GM18507 (cell line): ENCODE results near the gene PIK3CG.
"Not testable (repeated sequence)": the region's sequence is repeated elsewhere in the genome, so short reads cannot be mapped to it uniquely, and the experiment has no call there.

Source experiments
- DNase-seq: peaks from one replicate; pipeline ENCODE4 v3.0.0; 2011; ENCODE audit warnings: low read depth; ENCODE audit not compliant: insufficient read length; ENCODE audit errors: extremely low spot score
- FAIRE-seq: peaks from 2 replicates; lab custom pipeline; 2011; peaks lifted over from hg19 to GRCh38; lab: Jason Lieb, UNC

PIK3CG gene

DNA sequence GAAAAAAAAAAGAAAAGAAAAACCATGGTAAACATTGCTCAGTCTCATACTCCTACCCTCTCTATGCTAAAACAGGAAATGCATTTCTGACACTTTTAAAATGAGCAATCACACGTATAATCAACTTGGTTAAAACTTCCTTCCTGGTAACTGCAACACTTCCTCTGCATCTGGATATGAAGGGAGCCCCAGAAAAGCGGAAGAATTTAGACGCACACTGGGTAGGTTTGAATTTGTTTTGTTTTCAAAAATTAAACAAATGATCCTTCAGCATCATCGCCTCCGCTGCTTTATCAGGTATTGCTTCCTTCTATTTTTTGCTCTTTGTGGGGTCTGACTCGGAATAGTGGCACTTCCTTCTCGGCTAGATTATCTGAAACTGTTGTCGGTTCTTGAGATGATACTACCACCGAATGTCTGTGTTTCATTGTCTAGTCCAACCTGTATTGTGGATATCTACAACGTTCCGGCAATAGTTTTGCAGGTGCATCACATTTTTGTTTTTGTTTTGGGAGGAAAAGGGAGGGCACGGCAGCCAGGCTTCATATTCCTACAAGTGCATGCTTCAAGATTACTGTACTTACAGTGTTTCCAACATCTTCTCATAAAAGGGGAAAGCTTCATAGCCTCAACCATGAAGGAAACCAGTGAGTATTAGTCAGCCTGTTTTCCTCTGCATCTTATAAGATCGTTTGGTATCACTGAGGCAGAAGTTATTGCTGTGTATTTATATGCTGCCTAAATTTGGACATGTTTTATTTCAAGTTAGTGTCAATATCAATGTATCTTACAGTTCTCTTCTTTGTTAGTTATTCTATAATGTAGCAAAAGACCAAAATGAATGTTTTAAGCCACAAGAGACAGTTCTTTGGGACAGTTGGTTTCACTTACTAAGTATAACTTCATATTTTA lies at the start of gene PIK3CG:
PIK3CG (plus strand) TSS at position 153 of the 912 bp plus-strand sequence. CDS start 2,280 bp downstream, outside the sequence.
- peak; percentile 89 for FAIRE-seq
- DNase-seq: peak; percentile 29

DNA sequence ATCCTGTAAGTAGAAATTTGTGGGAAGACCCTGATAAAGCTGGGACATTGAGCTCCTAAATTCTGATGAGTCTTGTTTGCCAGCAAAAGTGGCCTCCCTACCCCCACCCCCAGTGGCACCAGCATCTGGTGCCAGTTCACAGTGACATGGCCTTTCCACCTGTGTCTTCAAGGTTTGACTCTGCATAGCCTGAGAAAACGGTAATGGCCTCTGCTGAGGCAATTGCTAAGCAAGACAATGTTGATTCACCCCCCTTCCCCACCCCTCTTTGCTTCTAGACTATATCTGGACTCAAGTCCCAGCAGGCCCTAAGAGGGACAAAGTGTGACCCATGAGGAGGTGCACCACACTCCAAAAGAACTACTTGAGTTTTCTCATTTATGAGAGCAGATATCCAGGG lies 48.0 kb upstream of the PIK3CG start:
- DNase-seq (no peak), FAIRE-seq (no peak)

DNA sequence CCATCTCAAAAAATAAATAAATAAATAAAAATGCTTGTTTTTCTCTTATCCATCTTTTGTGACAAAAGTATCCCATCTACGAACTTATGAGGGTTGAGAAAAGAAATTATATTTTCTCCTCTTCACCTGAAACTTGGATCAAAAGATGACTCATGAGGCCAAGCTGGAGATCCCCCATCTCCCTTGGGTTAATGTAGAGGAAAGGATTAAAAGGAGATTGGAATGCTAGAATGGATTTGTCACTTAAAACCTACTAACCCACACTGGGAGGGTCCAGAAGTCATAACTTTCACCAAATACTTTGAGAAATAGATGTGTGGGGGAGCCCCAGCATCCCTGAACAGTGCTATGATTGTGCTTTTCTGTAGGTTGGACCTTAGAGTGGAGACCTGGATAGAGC lies 46.3 kb upstream of the PIK3CG start:
- no peak for FAIRE-seq
- DNase-seq: no peak

DNA sequence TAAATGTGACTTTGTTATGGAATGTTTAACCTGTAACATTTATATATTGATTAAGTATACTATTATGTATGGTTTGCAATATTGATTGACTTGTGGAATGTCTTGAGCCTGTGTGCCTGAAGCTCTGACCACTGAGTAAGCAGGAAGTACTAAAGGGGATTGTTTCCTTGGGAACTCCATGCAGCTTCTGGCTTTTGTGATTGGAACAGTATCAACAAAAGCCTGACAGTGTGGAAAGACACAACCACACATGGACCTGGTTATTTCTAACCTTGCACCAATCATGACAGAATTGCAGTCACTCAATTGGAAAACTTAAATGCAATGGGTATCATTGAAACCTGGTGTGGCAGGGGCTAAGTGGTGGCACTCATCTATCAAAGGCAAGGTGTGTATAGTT lies 45.5 kb upstream of the PIK3CG start:
- FAIRE-seq: no peak

DNA sequence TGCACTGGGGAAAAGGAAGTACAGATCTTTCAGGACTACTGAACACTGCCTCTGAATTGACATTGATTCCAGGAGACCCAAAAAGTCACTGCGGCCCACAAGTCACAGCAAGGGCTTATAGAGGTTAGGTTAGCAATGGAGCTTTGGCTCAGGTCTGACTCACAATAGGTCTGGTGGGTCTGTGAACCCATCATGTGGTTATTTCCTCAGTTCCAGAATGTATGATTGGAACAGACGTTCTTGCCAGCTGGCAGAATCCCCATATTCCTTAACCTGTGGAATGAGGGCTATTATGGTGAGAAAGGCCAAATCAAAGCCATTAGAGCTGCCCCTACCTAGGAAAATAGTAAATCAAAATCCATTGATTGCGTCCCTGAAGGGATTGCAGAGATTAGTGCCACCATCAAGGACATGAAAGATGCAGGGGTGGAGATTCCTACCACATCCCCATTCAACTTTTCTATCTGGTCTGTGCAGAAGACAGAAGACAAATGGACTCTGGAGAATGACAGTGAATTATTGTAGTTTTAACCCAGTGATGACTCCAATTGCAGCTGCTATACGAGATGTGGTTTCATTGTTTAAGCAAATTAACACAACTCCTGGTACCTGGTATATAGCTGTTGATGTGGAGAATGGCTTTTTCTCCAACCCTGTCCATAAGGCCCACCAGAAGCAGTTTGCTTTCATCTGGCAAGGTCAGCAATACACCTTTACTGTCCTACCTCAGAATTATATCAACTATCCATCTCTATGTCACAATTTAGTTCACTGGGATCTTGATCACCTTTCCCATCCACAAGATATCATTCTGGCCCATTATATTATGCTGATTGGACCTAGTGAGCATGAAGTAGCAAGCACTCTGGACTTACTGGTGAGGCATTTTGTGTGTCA lies 44.5 kb upstream of the PIK3CG start:
- DNase-seq (no peak), FAIRE-seq (no peak)

More for the DNA sequence above, 45.5 kb upstream of the PIK3CG start:
- no peak for DNase-seq

DNA sequence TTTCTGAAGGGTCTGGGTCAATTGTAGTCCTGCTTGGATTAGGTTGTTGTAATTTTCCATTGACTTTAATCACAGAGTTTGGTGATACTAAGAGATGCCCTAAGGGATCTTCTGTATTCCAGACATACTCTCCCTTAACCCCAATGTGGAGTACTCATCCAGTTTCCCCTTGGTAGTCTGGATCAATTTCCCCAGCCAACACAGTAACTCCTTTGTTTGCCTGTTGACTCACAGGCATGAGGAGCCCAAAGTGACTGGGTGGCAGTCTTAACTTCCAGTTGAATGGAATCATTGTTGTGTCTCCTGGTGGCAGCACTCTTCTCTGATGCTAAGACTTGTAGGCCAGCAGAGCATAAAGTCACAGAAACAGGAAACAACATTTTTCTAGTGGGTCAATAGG lies 41.5 kb upstream of the PIK3CG start:
- FAIRE-seq (no peak), DNase-seq (no peak)

DNA sequence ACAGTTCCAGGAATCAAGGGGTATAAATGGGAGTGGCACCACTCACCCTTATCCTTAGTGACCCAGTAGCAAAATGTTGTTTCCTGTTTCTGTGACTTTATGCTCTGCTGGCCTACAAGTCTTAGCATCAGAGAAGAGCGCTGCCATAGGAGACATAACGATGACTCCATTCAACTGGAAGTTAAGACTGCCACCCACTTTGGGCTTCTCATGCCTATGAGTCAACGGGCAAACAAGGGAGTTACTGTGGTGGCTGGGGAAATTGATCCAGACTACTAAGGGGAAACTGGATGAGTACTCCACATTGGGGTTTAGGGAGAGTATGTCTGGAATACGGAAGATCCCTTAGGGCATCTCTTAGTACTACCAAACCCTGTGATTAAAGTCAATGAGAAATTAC lies 40.6 kb upstream of the PIK3CG start:
- FAIRE-seq: no peak
- no peak for DNase-seq

DNA sequence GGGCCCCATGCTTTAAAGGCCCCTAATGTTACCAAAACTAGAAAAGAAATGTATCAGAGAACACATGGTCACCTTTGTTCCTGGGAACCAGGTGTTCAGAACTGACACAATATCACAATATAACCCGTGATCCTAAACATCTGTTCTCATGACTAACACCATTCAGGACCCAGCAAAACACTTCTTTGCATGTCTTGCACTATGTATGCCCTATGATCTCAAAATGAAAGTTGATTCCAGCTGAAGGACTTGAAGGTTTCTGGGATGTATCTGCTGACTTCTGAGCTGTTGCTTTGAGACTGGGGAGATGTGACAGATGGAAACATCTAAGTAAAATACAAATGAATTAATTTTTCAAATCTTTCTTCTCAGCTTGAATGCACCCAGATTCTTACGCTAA lies 37.5 kb upstream of the PIK3CG start:
- no peak for DNase-seq
- FAIRE-seq: no peak

DNA sequence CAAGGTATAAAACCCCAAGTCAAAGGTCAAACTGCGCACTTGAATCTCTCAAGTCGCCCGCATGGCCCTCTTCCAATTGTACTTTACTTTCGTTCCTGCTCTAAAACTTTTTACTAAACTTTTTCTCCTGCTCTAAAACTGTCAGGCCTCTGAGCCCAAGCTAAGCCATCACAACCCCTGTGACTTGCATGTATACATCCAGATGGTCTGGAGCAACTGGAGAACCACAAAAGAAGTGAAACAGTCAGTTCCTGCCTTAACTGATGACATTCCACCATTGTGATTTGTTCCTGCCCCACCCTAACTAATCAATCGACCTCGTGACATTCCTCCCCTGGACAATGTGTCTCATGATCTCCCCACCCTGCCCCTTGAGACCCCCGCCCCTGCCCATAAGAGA lies 35.6 kb upstream of the PIK3CG start:
- FAIRE-seq (no peak), DNase-seq (no peak)

DNA sequence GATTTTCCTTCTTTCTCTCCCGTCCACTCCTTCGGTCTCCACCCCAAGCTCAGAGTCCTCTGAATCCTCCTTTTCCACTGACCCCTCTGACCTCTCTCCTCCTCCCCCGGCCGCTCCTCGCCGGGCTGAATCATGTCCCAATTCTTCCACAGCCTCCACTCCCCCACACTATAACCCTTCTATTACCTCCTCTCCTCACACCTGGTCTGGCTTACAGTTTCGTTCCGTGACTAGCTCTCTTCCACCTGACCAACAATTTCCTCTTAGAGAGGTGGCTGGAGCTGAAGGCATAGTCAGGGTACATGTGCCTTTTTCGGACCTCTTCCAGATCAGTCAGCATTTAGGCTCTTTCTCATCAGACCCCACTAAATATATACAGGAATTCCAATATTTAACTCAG lies 34.2 kb upstream of the PIK3CG start:
- not testable (repeated sequence) for FAIRE-seq, DNase-seq

DNA sequence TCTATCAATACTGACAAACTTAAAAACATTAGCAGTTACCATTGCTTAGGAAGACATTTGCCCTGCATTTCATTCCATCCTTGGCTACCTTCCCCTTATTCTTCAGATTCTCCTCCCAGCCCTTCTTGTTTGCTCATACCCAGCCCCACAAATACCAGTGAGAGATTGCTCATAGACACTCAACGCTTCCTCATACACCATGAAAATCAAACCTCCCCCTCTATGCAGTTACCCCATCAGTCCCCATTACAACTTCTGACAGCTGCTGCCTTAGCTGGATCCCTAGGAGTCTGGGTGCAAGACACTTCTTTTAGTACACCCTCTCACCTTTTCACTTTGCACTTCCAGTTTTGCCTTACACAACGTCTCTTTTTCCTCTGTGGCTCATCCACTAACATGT lies 28.3 kb upstream of the PIK3CG start:
- no peak for DNase-seq
- FAIRE-seq: no peak

DNA sequence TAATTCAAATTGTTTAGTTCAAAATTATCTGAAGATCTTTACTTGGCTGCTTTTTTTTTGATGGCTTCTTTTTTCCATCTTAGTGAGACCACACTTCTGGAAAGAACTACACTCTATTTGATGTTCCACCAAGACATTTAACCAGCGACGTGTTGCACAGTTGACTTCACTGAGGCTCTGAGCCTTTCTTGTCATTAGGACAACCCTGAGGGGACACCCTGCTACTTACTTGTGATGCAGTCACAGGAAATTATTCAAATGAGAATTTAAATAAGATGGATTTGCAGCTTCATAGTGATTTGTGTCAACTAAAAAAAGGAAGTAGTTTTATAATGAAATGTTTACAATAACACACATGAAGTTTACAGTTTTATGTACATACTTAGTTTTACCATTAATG lies 25.6 kb upstream of the PIK3CG start:
- DNase-seq (no peak), FAIRE-seq (no peak)

DNA sequence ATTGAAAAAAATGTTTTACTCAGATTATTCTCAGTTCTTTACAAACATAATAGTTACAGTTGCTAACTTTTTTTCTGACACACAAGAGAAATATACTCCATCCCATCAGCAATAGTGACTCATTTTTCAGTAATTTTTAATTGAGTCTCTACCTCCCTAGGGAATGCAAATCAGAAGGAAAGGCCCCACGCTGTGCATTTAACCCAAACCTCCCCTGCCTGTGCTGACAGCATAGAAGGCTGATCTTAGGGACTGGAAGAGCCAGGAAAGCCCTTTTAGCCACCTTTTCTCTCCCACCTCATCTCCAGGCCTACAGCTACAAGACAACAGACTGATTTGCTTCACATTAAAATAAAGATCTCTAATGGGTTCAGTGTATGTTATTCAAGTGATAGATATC lies 24.7 kb upstream of the PIK3CG start:
- FAIRE-seq: no peak
- no peak for DNase-seq

DNA sequence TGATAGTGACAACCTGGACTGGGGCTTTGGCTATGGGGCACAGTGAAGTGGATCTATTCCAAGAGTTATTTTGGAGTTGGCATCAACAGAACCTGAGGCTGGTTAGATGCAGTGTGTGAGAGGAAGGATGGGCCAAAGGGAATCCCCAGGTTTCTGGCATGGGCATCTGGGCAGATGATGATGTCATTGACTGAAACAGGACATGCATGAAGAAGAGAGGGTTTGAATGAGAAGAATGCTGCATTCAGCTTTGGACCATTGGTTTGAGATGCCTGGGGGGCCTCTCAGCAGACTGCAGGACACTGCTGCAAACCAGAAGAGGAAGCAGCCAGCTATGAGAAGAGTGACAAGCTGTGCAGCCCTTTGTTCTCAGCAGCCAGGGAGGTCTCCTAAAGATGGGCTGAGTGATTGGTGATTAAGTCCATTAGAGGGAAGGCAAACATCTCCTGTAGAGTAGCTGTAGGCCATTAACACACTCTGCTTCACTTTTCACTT lies 23.1 kb upstream of the PIK3CG start:
- no peak for FAIRE-seq
- no peak for DNase-seq

DNA sequence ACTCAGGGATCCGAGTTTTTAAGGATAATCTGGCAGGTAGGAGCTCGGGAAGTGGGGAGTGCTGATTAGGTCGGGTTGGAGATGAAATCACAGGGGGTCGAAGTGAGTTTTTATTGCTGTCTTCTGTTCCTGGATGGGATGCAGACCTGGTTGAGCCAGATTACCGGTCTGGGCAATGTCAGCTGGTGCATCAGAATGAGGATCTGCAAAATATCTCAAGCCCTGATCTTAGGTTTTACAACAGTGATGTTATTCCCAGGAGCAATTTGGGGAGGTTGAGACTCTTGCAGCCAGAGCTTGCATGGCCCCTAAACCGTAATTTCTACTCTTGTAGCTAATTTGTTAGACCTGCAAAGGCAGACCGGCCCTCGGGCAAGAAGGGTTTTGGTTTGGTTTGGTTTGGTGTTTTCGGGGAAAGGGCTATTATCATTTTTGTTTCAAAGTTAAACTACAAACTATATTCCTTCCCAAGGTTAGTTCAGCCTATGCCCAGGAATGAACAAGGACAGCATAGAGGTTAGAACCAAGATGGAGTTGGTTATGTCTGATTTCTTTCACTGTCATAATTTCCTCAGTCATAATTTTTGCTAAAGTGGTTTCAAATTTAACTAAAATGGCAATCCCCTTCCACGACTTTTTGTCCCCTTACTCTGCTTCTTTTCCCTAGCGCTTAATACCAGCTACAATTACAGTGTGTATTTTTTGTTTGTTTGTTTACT lies 20.6 kb upstream of the PIK3CG start:
- FAIRE-seq (no peak), DNase-seq (no peak)

DNA sequence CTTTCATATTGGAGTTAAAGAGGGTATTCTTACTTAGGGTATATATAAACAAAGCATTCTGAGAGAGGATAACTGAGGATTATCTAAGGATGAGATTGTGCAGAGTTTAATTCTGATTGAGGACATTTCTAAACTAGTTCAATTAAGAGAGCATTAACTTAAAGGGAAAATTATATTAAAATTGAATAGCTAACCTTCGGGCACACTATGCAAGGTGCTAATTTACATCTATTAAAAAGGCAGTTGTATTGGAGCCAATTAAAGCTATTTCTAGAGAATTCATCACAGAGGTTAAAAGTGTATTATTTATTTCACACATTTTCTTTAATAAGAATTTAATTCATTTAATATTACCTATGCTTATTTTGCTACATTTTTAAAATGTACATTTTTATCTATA lies 17.0 kb upstream of the PIK3CG start:
- no peak for FAIRE-seq

DNA sequence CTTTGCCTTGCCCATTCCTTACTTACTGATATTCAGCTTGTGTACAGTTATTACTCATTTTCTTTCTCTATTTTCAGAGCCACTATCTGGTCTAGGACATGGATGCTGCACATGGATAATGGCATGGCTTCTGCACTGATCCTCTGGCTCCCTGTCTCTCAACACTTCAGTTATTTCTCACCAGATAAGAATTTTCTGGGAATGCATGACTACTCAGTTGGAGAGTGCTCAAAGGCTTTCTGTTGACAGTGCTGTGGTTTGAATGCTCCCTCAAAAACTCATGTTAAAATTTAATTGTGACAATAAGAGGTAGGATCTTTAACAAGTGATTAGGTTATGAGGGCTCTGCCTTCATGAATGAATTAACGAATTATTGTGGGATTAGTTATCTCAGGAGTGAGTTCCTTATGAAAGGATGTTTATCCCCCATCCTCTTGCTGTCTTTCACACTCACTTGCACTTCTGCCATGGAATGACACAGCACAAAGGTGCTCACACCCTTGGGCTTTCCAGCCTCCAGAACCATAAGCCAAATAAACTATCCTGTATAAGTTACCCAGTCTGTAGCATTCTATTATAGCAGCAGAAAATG lies 16.1 kb upstream of the PIK3CG start:
- FAIRE-seq: no peak
- no peak for DNase-seq

More for the DNA sequence above, 17.0 kb upstream of the PIK3CG start:
- DNase-seq: no peak

DNA sequence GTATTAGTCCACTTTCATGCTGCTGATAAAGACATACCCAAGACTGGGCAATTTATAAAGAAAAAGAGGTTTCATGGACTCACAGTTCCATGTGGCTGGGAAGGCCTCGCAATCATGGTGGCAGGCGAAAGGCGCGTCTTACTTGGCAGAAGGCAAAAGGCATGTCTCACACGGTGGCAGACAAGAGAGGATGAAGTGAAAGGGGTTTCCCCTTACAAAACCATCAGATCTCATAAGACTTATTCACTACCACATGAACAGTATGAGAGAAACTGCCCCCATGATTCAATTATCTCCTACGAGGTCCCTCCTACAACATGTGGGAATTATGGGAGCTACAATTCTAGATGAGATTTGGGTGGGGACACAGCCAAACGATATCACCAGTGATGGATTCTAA lies 13.4 kb upstream of the PIK3CG start:
- not testable (repeated sequence) for FAIRE-seq, DNase-seq

DNA sequence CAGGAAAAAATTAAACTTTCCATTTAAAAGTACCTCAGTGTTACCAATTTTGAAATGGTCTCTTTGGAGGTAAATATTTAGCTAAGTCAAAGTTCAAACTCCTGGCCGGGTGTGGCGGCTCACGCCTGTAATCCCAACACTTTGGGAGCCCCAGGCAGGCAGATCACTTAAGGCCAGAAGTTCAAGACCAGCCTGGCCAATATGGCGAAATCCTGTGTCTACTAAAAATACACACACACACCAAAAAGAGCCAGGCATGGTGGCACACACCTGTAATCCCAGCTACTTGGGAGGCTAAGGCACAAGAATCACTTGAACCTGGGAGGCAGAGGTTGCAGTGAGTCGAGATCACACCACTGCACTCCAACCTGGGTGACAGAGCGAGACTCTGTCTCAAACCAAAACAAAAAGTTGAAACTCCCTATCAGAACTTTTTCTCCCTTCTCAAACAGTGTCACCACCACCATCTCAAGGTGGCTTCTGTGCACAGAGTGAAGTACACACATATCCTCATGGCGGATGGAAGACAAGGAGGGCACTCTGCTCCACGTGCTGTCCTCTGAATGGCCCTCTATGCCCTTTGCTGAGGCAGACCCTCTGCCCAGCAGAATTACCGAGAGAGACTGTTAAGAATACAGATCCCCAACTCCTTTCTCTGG lies 11.7 kb upstream of the PIK3CG start:
- DNase-seq (no peak), FAIRE-seq (no peak)
